ENCODE data around the gene GUCY2D. TPM values are rescaled to one million over a fixed set of nuclear protein-coding genes. Genes with fewer than 3 reads are reported as not detected.

GUCY2D gene
- polyA plus RNA-seq, 5 donors = 0.12 to 0.33 (median 0.27) TPM; not detected in 2

- no peak for DNase-seq
These were observed 61.5 kb downstream of the GUCY2D start for GRCh38 chr17:8063761-8064534.

- DNase-seq = no peak
These were observed 62.2 kb downstream of the GUCY2D start for GRCh38 chr17:8064561-8065019.

- DNase-seq = no peak
These were observed 64.7 kb downstream of the GUCY2D start for GRCh38 chr17:8066841-8067775.

- DNase-seq = no peak
These were observed 65.4 kb downstream of the GUCY2D start for GRCh38 chr17:8067806-8068205.

GRCh38 chr17:8068736-8069586, 66.5 kb downstream of the GUCY2D start:
- no peak for DNase-seq

- no peak for DNase-seq
These were observed 67.1 kb downstream of the GUCY2D start for GRCh38 chr17:8069587-8069860.

Other genes with a start within 250 kb of the GUCY2D start
- gene KDM6B, start 168.4 kb upstream of the GUCY2D start, polyA plus RNA-seq (ENCODE audit: insufficient read depth in 1 of 5, insufficient read length in 5 of 5, low replicate concordance in 1 of 5) = 10 to 100 TPM; 15.1 to 28.6 (median 25.7) TPM
- 10 to 100 TPM; 12.5 to 23.6 (median 16.0) TPM for gene TMEM88, start 147.5 kb upstream of the GUCY2D start, polyA plus RNA-seq (ENCODE audit: insufficient read depth in 1 of 5, insufficient read length in 5 of 5, low replicate concordance in 1 of 5)
- 100 to 1,000 TPM in 1 of 5 donors, 10 to 100 TPM in 4; 58.2 to 121 (median 71.0) TPM for gene NAA38, start 145.1 kb upstream of the GUCY2D start, polyA plus RNA-seq (ENCODE audit: insufficient read depth in 1 of 5, insufficient read length in 5 of 5, low replicate concordance in 1 of 5)
- gene CYB5D1, start 144.6 kb upstream of the GUCY2D start, polyA plus RNA-seq (ENCODE audit: insufficient read depth in 1 of 5, insufficient read length in 5 of 5, low replicate concordance in 1 of 5) = 10 to 100 TPM; 18.7 to 22.7 (median 19.6) TPM
- 100 to 1,000 TPM; 177 to 239 (median 196) TPM for gene CHD3, start 113.8 kb upstream of the GUCY2D start, polyA plus RNA-seq (ENCODE audit: insufficient read depth in 1 of 5, insufficient read length in 5 of 5, low replicate concordance in 1 of 5)
- 1 to 10 TPM; 2.2 to 3.4 (median 3.0) TPM for gene RNF227, start 86.3 kb upstream of the GUCY2D start, polyA plus RNA-seq (ENCODE audit: insufficient read depth in 1 of 5, insufficient read length in 5 of 5, low replicate concordance in 1 of 5)
- 10 to 100 TPM in 3 of 5 donors, 1 to 10 TPM in 2; 8.7 to 12.1 (median 10.3) TPM for gene KCNAB3, start 72.8 kb upstream of the GUCY2D start, polyA plus RNA-seq (ENCODE audit: insufficient read depth in 1 of 5, insufficient read length in 5 of 5, low replicate concordance in 1 of 5)
- gene TRAPPC1, start 70.7 kb upstream of the GUCY2D start, polyA plus RNA-seq (ENCODE audit: insufficient read depth in 1 of 5, insufficient read length in 5 of 5, low replicate concordance in 1 of 5) = 100 to 1,000 TPM; 111 to 164 (median 138) TPM
- 10 to 100 TPM; 67.3 to 82.5 (median 74.7) TPM for gene CNTROB, start 70.4 kb upstream of the GUCY2D start, polyA plus RNA-seq (ENCODE audit: insufficient read depth in 1 of 5, insufficient read length in 5 of 5, low replicate concordance in 1 of 5)
- under 1 TPM; 0.20 to 0.51 (median 0.45) TPM for gene ALOX15B, start 36.4 kb downstream of the GUCY2D start, polyA plus RNA-seq (ENCODE audit: insufficient read depth in 1 of 5, insufficient read length in 5 of 5, low replicate concordance in 1 of 5)
- under 1 TPM in 1 of 5 donors, not detected in 4; 0.06 TPM for gene ALOX12B, start 85.1 kb downstream of the GUCY2D start, polyA plus RNA-seq (ENCODE audit: insufficient read depth in 1 of 5, insufficient read length in 5 of 5, low replicate concordance in 1 of 5)
- gene ALOXE3, start 115.9 kb downstream of the GUCY2D start, polyA plus RNA-seq (ENCODE audit: insufficient read depth in 1 of 5, insufficient read length in 5 of 5, low replicate concordance in 1 of 5) = not detected
- under 1 TPM in 1 of 5 donors, not detected in 4; 0.22 TPM for gene HES7, start 121.5 kb downstream of the GUCY2D start, polyA plus RNA-seq (ENCODE audit: insufficient read depth in 1 of 5, insufficient read length in 5 of 5, low replicate concordance in 1 of 5)
- 10 to 100 TPM; 23.0 to 61.4 (median 37.7) TPM for gene PER1, start 149.8 kb downstream of the GUCY2D start, polyA plus RNA-seq (ENCODE audit: insufficient read depth in 1 of 5, insufficient read length in 5 of 5, low replicate concordance in 1 of 5)
- 100 to 1,000 TPM in 3 of 5 donors, 10 to 100 TPM in 2; 82.8 to 114 (median 104) TPM for gene VAMP2, start 160.3 kb downstream of the GUCY2D start, polyA plus RNA-seq (ENCODE audit: insufficient read depth in 1 of 5, insufficient read length in 5 of 5, low replicate concordance in 1 of 5)
- 10 to 100 TPM; 15.7 to 22.5 (median 20.1) TPM for gene TMEM107, start 173.8 kb downstream of the GUCY2D start, polyA plus RNA-seq (ENCODE audit: insufficient read depth in 1 of 5, insufficient read length in 5 of 5, low replicate concordance in 1 of 5)
- 1 to 10 TPM; 2.4 to 4.9 (median 3.0) TPM for gene BORCS6, start 187.6 kb downstream of the GUCY2D start, polyA plus RNA-seq (ENCODE audit: insufficient read depth in 1 of 5, insufficient read length in 5 of 5, low replicate concordance in 1 of 5)
- gene AURKB, start 208.0 kb downstream of the GUCY2D start, polyA plus RNA-seq (ENCODE audit: insufficient read depth in 1 of 5, insufficient read length in 5 of 5, low replicate concordance in 1 of 5) = 10 to 100 TPM; 25.4 to 47.8 (median 35.6) TPM
- 10 to 100 TPM; 22.9 to 39.4 (median 29.5) TPM for gene CTC1, start 245.4 kb downstream of the GUCY2D start, polyA plus RNA-seq (ENCODE audit: insufficient read depth in 1 of 5, insufficient read length in 5 of 5, low replicate concordance in 1 of 5)
- gene PFAS, start 246.7 kb downstream of the GUCY2D start, polyA plus RNA-seq (ENCODE audit: insufficient read depth in 1 of 5, insufficient read length in 5 of 5, low replicate concordance in 1 of 5) = 10 to 100 TPM; 27.5 to 44.1 (median 37.1) TPM